AG04449 (cell line): ENCODE measurements around the gene FAM117B.

Experiments
- CTCF ChIA-PET: fragments of 350-600 bp; formaldehyde crosslinking; extraction: SDS; loops from one replicate; lab custom pipeline; 2021; ENCODE audit warnings: antibody characterized with exemption; lab: Yijun Ruan, JAX
- POLR2A ChIA-PET: fragments of 400-600, 350-600 bp; formaldehyde crosslinking; extraction: SDS; loops from one replicate; lab custom pipeline; 2020; ENCODE audit warnings: antibody characterized with exemption, inconsistent platforms; lab: Yijun Ruan, JAX
- DNase-seq: peaks from one replicate; pipeline ENCODE4 v3.0.0-alpha.2; 2010; ENCODE audit warnings: low read depth, low spot score
- H3K4me3 ChIP-seq: 2 replicates; pipeline ENCODE4 v1.5.1; 2011; ENCODE audit warnings: low read depth, mild to moderate bottlenecking, control low read depth, low read length
- CTCF ChIP-seq: IDR thresholded peaks from one replicate; pipeline ENCODE4 v1.5.1; 2011; ENCODE audit warnings: mild to moderate bottlenecking, moderate library complexity, low read length, control low read depth, inconsistent platforms; ENCODE audit not compliant: insufficient read depth; ENCODE audit errors: missing control alignments

The FAM117B gene

DNA sequence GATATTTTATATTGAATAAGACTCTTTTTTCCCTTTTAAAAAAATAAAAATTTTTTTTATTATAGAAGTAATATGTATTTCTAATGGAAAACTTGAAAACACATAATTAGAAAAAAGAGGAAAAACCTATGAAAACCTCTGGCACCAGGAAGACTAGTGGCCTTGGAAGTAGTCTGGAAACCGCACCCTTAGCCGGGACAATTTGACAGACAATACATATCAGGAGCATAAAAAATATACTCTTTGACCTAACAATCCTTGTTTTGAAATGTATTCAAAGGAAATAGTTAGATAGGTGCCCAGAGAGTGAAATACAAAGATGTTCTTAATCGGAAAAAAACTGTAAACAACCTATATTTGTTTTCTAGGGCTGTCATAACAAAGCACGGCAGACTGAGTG is 34.9 kb upstream of the FAM117B start:
- CTCF ChIA-PET: interaction anchor here (6.9 kb wide), 1 partner anchor 10 kb away, joined by 67 read pairs; no protein-coding TSS in a partner anchor
- no peak for TF ChIP-seq CTCF
- POLR2A ChIA-PET: no interaction called here
- H3K4me3 ChIP-seq: no peak overlapping the region
- no peak for DNase-seq

DNA sequence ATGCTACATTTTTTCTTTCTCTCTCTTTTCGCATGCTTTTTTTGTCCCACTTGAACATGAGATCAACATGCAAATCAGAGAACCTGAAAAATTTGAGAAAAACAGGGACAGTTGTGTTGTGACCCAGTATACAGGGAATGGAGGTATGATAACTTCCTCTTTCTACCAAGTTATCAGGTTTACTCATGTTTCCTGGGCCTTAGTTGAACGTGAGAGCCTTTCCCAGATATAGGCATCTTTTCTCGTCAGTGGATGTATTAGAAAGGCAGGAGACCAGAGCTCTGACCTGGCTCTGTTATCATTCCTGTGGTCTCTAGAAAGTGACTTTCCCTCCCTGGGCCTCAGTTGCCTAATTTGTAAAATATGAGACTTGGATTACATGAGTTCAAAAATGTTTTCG is 30.1 kb upstream of the FAM117B start:
- POLR2A ChIA-PET: no interaction called here
- CTCF ChIA-PET: no interaction called here

GRCh38 chr2:202605174-202605573 is 29.6 kb upstream of the FAM117B start:
- POLR2A ChIA-PET: no interaction called here
- H3K4me3 ChIP-seq: no peak overlapping the region
- DNase-seq: no peak
- TF ChIP-seq CTCF: no peak
- CTCF ChIA-PET: no interaction called here

More for the DNA sequence above, 30.1 kb upstream of the FAM117B start:
- TF ChIP-seq CTCF: no peak
- DNase-seq: no peak
- H3K4me3 ChIP-seq: no peak overlapping the region

DNA sequence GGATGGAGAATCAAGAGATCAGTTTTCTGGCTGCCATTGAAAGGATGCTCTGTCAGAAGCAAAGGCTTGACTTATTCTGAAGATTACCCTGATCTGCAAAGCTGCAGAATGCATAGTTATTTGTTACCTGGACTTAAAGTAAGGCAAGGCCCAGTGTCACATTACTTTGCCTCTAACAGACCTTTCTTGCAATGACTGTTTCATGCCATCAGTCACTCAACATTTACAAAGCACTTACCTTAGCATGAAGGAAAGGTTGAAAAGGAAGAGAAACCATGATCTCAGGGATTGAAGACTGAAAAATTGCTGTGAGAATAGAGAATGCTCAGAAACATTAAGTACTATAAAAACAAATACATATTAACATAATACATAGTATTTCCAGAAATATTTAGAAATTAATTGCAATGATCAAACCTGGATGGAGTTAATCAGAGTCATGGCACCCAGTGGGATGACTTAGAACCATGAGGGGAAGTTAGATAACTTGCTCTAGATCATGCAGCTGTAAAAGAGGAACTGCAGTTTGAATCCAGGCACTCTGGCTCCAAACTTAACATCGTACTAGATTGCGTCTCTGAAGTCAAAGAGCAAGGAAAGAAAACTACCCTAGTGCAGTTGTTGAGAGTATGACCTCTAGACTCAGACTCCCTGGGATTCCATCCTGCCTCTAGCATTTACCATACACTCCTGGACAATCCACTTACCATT is 26.5 kb upstream of the FAM117B start:
- ChIA-PET POLR2A (no interaction called here), CTCF (no interaction called here)
- TF ChIP-seq CTCF: no peak
- H3K4me3 ChIP-seq: no peak overlapping the region
- no peak for DNase-seq

- ChIA-PET CTCF (interaction anchor here (1.7 kb wide), 1 partner anchor 21 kb away, joined by 5 read pairs; no protein-coding TSS in a partner anchor), POLR2A (no interaction called here)
- DNase-seq: no peak
- no peak overlapping the region for H3K4me3 ChIP-seq
- no peak for TF ChIP-seq CTCF
Observed at GRCh38 chr2:202609381-202610145, 25.2 kb upstream of the FAM117B start.

DNA sequence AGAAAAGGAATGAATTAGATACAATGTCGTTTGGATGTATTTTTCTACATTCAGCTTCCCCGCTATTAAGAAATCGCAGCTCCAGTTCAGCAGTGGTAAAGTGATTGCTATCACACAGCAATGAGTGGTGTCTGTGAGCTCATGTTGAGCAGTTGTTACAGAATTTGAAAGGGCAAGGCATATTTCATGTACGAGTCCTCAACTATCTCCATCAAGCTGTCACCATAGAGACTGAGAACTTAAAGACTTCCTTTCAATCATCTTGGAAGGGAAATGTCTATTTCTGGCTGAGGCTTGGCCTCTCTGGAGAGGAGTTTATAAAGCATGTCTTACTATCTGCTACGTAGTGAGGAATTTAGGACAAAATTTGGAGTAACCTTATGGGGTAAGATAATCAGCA is 24.4 kb upstream of the FAM117B start:
- TF ChIP-seq CTCF: no peak
- CTCF ChIA-PET: interaction anchor here (0.8 to 1.7 kb wide), 3 partner anchors 18 to 22 kb away, joined by 3 to 5 read pairs (median 4); no protein-coding TSS in a partner anchor
- POLR2A ChIA-PET: no interaction called here
- DNase-seq: no peak
- no peak overlapping the region for H3K4me3 ChIP-seq
